GM18508 (cell line): Measurements from ENCODE around the gene TDRD9.
"Not testable (repeated sequence)": the region's sequence is repeated elsewhere in the genome, so short reads cannot be mapped to it uniquely, and the experiment has no call there.

Experiments
- ATAC-seq: cut with Tn5 transposase; IDR thresholded peaks from one replicate; pipeline ENCODE4 v1.9.1; 2021; ENCODE audit warnings: moderate number of reproducible peaks; ENCODE audit not compliant: insufficient read depth, unreplicated experiment

TDRD9 gene

DNA sequence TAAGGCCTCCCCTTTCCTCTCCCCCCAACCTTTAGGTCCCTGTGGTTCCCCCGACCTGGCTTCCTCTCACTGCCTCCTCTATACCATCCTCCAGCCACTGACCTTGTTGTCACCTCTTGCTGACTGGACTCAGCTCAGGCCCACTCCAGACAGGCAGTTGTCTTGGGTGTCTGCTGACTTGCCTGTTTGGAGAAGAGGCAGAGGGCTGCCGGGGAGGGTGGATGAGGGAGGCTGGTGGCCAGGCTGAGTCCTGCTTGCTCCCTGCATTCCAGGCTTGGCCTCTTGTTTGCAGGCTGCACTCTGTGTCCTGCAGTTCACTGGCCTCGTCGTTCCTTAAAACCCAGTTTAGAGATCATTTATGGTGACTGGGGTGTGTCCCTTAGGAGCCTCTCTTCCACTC is 45.1 kb downstream of the TDRD9 start:
- no peak for ATAC-seq

- ATAC-seq: no peak
Observed at GRCh38 chr14:103974575-103974974, 46.3 kb downstream of the TDRD9 start.

DNA sequence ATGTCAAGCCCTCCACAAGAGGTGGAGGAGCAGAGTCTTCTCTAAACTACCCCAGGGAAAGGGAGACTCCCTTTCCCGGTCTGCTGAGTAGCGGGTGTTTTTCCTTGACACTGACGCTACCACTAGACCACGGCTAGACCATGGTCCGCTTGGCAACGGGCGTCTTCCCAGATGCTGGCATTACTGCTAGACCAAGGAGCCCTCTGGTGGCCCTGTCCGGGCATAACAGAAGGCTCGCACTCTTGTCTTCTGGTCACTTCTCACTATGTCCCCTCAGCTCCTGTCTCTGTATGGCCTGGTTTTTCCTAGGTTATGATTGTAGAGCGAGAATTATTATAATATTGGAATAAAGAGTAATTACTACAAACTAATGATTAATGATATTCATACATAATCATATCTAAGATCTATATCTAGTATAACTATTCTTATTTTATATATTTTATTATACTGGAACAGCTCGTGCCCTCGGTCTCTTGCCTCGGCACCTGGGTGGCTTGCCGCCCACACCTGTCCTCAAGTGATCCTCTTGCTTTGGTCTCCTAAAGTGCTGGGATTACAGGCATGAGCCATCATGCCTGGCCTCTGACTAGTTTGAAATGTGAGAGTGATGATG is 52.5 kb downstream of the TDRD9 start:
- not testable (repeated sequence) for ATAC-seq

DNA sequence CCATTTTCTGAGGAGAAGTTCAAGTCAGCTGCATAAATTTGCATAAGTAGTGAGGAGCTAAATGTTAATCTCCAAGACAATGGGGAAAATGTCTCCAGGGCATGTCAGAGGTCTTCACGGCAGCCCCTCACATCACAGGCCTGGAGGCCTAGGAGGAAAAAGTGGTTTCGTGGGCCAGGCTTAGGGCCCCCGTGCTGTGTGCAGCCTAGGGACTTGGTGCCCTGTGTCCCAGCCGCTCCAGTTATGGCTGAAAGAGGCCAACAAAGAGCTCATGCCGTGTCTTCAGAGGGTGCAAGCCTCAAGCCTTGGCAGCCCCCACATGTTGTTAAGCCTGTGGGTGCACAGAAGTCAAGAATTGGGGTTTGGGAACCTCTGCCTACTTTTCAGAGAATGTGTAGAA is 55.9 kb downstream of the TDRD9 start:
- no peak for ATAC-seq

- no peak for ATAC-seq
Observed at GRCh38 chr14:103989034-103989433, 60.8 kb downstream of the TDRD9 start.

- no peak for ATAC-seq
Observed at GRCh38 chr14:103989964-103990363, 61.7 kb downstream of the TDRD9 start.

DNA sequence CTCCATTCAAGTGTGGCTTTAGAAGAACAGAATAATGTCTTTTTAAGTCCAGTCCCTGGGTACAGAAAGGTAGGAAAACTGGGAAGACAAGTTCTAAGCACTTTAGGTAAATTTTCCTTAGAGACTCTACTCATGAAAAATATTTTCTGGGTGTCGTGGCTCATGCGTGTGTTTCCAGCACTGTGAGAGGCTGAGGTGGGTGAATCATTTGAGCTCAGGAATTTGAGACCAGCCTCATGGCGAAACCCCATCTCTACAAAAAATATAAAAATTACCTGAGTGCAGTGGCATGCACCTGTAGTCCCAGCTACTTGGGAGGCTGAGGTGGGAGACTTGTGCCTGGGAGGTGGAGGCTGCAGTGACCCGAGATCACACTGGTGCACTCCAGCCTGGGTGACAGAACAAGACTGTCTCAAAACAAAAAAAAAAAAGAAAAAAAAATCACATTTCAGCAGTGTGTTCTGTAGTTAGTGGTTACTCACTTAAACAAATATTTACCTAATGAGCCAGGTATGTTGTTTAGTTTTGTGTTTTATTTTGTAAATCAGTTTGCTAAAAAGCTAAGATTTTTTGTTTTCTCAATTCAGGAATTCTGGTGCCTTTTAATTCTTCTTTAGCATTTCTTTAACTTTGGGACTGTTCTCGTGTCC is 66.4 kb downstream of the TDRD9 start:
- no peak for ATAC-seq

GRCh38 chr14:103995876-103996275 is 67.6 kb downstream of the TDRD9 start:
- no peak for ATAC-seq

- no peak for ATAC-seq
Observed at GRCh38 chr14:103997391-103997790, 69.1 kb downstream of the TDRD9 start.

- ATAC-seq: no peak
Observed at GRCh38 chr14:103998027-103998426, 69.8 kb downstream of the TDRD9 start.

GRCh38 chr14:103999795-104000440 is 71.7 kb downstream of the TDRD9 start:
- ATAC-seq: no peak

GRCh38 chr14:104001003-104001402 is 72.7 kb downstream of the TDRD9 start:
- no peak for ATAC-seq

DNA sequence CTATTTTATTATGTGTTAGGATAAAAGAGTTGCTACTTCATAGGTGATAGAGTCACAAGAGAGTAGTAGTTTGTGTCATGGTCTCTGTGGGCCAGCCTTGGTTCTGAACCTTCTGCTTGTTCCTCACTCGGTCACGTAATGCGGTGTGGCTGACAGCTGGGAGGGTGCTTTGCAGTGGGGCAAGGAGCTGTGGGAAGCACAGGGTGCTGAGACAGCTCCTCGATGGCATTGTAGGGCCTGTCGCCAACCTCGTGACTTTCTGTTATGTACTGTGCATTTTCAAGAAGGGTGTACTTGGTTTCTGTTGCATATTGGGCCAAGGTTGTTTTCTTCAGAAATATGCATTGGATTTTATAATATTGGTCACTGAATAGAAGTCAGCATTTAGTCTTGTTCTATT is 75.4 kb downstream of the TDRD9 start:
- ATAC-seq: no peak

- ATAC-seq: no peak
Observed at GRCh38 chr14:104004849-104005248, 76.6 kb downstream of the TDRD9 start.

DNA sequence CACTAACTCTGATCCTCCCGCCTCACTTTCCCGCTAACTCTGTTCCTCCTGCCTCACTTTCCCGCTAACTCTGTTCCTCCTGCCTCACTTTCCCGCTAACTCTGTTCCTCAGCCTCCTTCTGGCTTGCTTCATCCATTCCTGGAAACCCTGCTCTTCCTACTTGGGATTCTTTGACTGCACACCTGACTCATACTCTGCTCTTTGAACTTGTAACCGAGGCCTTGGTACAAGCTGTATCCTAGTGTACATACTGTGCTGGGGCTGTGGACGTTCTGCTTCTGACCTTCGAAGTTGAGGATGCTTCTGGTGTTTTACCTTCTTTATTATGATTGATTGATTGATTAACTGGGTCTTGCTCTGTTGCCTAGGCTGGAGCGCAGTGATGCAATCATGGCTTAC is 77.2 kb downstream of the TDRD9 start:
- ATAC-seq: no peak

GRCh38 chr14:104007121-104007520 is 78.9 kb downstream of the TDRD9 start:
- ATAC-seq: no peak

- ATAC-seq: no peak
Observed at GRCh38 chr14:104009297-104009696, 81.0 kb downstream of the TDRD9 start.

DNA sequence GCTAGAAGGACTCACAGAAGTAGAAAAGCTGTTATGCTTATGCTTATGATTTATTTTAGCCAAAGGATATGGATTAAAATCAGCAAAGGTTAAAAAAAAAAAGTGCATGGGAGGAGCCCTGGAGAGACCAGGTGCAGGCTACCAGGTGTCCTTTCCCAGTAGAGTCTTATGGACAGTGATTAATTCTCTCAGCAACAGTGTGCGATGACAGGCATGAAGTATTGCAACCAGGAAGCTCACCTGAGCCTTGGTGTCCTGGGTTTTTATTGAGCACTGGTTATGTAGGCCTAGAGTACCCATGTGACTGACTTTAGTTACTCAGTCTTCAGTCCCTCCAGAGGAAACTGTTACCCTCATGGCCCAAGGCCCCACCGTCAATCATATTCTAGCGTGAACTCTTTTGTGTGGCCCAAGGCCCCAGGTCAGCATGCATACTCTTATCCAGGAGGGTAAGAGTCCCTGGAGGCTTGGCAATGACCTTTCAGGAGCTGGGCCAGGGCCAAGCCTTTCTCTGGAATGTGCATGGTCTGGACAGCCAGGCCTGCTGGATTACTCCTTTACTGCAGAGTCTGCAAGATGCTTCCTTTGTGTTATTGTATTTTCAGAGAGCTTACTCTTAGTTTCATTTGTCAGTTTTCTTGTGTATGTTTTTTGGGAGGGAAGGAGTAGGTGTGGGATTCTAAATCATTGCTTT is 83.7 kb downstream of the TDRD9 start:
- ATAC-seq: no peak

GRCh38 chr14:104014764-104015163 is 86.5 kb downstream of the TDRD9 start:
- no peak for ATAC-seq

DNA sequence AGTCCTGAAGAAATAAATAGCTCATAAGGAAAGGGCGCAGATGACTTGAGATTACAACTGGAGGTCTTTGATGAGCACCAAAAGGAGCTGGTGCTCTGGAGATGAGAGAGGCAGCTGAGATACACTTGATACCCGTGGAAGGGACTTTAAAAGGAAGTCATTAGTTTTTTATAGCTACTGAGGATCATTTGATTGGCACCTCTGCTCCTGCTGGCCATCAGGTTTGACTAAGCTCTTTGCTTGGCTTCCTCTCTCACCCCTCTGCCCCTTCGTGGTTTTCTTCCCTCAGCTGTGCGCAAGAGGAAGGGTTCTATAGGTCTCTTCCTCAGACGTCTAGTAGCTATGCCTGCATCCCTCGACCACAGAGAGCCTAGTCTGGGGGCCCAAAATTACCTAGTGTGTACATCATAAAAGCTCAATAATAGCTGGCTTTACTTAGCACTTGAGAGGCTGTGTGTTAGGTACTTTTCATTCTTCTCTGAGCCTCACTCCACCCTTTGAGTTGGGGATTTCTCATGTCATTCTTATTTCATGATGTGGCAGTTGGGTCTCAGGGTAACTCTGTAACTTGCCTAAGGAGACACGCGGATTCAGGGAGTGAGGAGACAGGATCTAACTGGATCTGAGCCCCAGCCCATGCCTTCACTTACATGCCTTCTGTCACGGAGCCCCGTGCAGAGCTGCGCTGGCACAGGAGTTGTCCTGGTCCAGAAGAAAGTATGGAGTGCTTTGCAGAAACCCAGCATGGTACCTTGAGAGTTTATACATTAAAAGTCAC is 88.8 kb downstream of the TDRD9 start:
- no peak for ATAC-seq
